Measurements from ENCODE around the gene ZNF813.

DNA sequence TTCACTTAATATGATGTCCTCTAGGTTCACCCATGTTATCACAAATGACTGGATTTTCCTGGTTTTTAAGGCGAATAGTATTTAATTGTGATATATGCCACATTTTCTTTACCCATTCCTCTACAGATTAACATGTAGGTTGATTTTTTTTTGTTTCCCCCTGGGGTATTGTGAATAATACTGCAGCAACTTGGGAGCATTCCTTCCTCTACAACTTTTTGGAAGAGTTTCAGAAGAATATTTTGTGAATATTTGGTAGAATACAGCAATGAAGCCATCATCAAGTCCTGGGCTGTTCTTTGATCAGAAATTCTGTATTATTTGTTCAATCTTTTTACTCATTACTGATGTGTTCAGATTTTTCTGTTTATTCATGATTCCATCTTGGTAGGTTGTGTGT, 64.8 kb downstream of the ZNF813 start:
- TF ChIP-seq CTCF (conservative IDR thresholded peaks at IDR 0.05; ENCODE audit: low read depth, low read length): no peak
- TF ChIP-seq EZH2 (IDR thresholded peaks at IDR 0.05; ENCODE audit: low read length, unreplicated experiment): no peak
- no peak for TF ChIP-seq EZH2phosphoT487 (IDR thresholded peaks at IDR 0.05; ENCODE audit: borderline replicate concordance, low read length)

Measured in PC-3 (cell line).